ENCODE results near the gene NACA2. TPM values are rescaled to one million over a fixed set of nuclear protein-coding genes. Genes with fewer than 3 reads are reported as not detected.
"Not testable (repeated sequence)": the region's sequence is repeated elsewhere in the genome, so short reads cannot be mapped to it uniquely, and the experiment has no call there.

The NACA2 gene
- total and polyA plus RNA-seq, 2 of the 4 experiments (the other 2 are of a cell fraction): not detected

GRCh38 chr17:61572547-61572946 is 18.5 kb downstream of the NACA2 start:
- H2AK9ac ChIP-seq (replicated peaks; ENCODE audit: low read depth, low read length, poor library complexity); CTCF ChIA-PET; dilution Hi-C loops (cut with HindIII; ENCODE audit: low sequenced_read_pairs, unreplicated experiment); H2BK15ac ChIP-seq (ENCODE audit: low read depth, low read length); H2AFZ ChIP-seq (replicated peaks; ENCODE audit: low read length, poor library complexity); H3K27ac ChIP-seq (ENCODE audit: insufficient read depth, low read length); H4K5ac ChIP-seq (ENCODE audit: low read depth, low read length); ATAC-seq (ENCODE audit: low read depth); H3K27me3 ChIP-seq (ENCODE audit: control insufficient read depth, insufficient read depth, low read length); H2AK5ac ChIP-seq (ENCODE audit: low read depth, low read length); H2BK5ac ChIP-seq (ENCODE audit: low read depth, low read length, poor library complexity, severe bottlenecking); H4K20me1 ChIP-seq (ENCODE audit: insufficient read depth, low read length); H3K23ac ChIP-seq (ENCODE audit: low read depth, low read length); H2BK20ac ChIP-seq (ENCODE audit: low read depth, low read length); H4K8ac ChIP-seq (ENCODE audit: low read depth in 2 of 2, low read length in 2 of 2); H3K4me2 ChIP-seq (ENCODE audit: low read depth, low read length); BruUV-seq (replicated peaks); H3K18ac ChIP-seq (ENCODE audit: low read depth, low read length); H3K14ac ChIP-seq (replicated peaks; ENCODE audit: low read depth, low read length); POLR2A ChIA-PET (ENCODE audit: unreplicated experiment); intact Hi-C loops (cut with micrococcal nuclease); H3K9me1 ChIP-seq (ENCODE audit: insufficient read depth, low read length); DNase-seq; H3K79me1 ChIP-seq (ENCODE audit: low read depth in 1 of 2, low read length in 2 of 2); H2BK120ac ChIP-seq (ENCODE audit: low read depth, low read length); H3K9ac ChIP-seq (ENCODE audit: low read depth, low read length); H4K91ac ChIP-seq (ENCODE audit: insufficient read depth, low read depth, low read length); H3K36me3 ChIP-seq (ENCODE audit: control insufficient read depth, insufficient read depth, low read length); H3K9me3 ChIP-seq (ENCODE audit: control insufficient read depth, insufficient read depth, low read length); H3K4ac ChIP-seq (ENCODE audit: low read depth, low read length); in situ Hi-C loops (cut with MboI; ENCODE audit: low sequenced_read_pairs); H3K4me3 ChIP-seq (ENCODE audit: insufficient read depth, low read depth, low read length); H3K56ac ChIP-seq (ENCODE audit: extremely low read depth, insufficient read depth, low read length); H3K4me1 ChIP-seq (ENCODE audit: control insufficient read depth, insufficient read depth, low read length): not testable (repeated sequence)
- 88% methylated on average over 6 of the region's 7 CpGs; no CpG with 5 or more reads in 1 of the 2 experiments for WGBS, 2 experiments (ENCODE audit: extremely low coverage in 2 of 2, insufficient read length in 1 of 2)

All from IMR-90 (cell line).